Mesodermal cell (in vitro differentiated cells): ENCODE measurements around the gene KRT74.

ENCODE experiments used
- H3K27ac ChIP-seq: 2 replicates; pipeline ENCODE4 v1.7.0; 2013; ENCODE audit warnings: mild to moderate bottlenecking, low read depth, low read length, moderate library complexity; ENCODE audit not compliant: severe bottlenecking
- H3K36me3 ChIP-seq: 2 replicates; pipeline ENCODE4 v1.7.1; 2013; ENCODE audit warnings: mild to moderate bottlenecking, low read length, moderate library complexity; ENCODE audit not compliant: control insufficient read depth, insufficient read depth
- H3K4me1 ChIP-seq: one replicate; pipeline ENCODE4 v1.7.1; 2013; ENCODE audit warnings: mild to moderate bottlenecking, low read length; ENCODE audit not compliant: insufficient read depth, control insufficient read depth, poor library complexity, severe bottlenecking
- H3K4me3 ChIP-seq: 2 replicates; pipeline ENCODE4 v1.7.0; 2013; ENCODE audit warnings: low read length, control low read depth, mild to moderate bottlenecking; ENCODE audit not compliant: insufficient read depth, poor library complexity, severe bottlenecking; ENCODE audit errors: extremely low read depth
- H3K9me3 ChIP-seq: 2 replicates; pipeline ENCODE4 v1.7.1; 2013; ENCODE audit warnings: mild to moderate bottlenecking, low read length, moderate library complexity; ENCODE audit not compliant: control insufficient read depth
- WGBS, 2 experiments: methylation state at CpG; one replicate each; pipeline ENCODE4 v1.1.5; 2013; ENCODE audit warnings: missing lambda C conversion rate in 2 of 2; ENCODE audit not compliant: insufficient coverage in 2 of 2; 5-methylcytosine and 5-hydroxymethylcytosine counted together

KRT74 gene

GRCh38 chr12:52585066-52585465 lies 11.4 kb upstream of the KRT74 start:
- no peak overlapping the region for H3K27ac ChIP-seq
- no peaks in the 10 kb centered on the region for H3K36me3 ChIP-seq
- 95 to 96% methylated on average over 2 to 3 of the region's 3 CpGs for WGBS, 2 experiments
- H3K4me1 ChIP-seq, result no peaks in the 10 kb centered on the region
- H3K9me3 ChIP-seq, result no peaks in the 10 kb centered on the region
- H3K4me3 ChIP-seq, result no peak overlapping the region

GRCh38 chr12:52584156-52584682 lies 10.6 kb upstream of the KRT74 start:
- Histone ChIP-seq H3K4me1 (no peaks in the 10 kb centered on the region), H3K27ac (no peak overlapping the region), H3K4me3 (no peak overlapping the region), H3K36me3 (no peaks in the 10 kb centered on the region), H3K9me3 (no peaks in the 10 kb centered on the region)
- 91 to 92% methylated on average over 9 of the region's 9 CpGs for WGBS, 2 experiments

GRCh38 chr12:52582971-52583456 lies 9.4 kb upstream of the KRT74 start:
- no peaks in the 10 kb centered on the region for H3K36me3 ChIP-seq
- H3K9me3 ChIP-seq, result no peaks in the 10 kb centered on the region
- 0 to 10% methylated on average over 1 to 2 of the region's 7 CpGs for WGBS, 2 experiments
- no peaks in the 10 kb centered on the region for H3K4me1 ChIP-seq
- no peak overlapping the region for H3K27ac ChIP-seq
- no peak overlapping the region for H3K4me3 ChIP-seq

- Histone ChIP-seq H3K9me3 (no peaks in the 10 kb centered on the region), H3K36me3 (no peaks in the 10 kb centered on the region), H3K4me1 (no peaks in the 10 kb centered on the region), H3K4me3 (no peak overlapping the region), H3K27ac (no peak overlapping the region)
- 64% methylated on average over 2 of the region's 2 CpGs; no CpG with 5 or more reads in 1 of the 2 experiments for WGBS, 2 experiments
Measured at GRCh38 chr12:52582486-52582885, 8.8 kb upstream of the KRT74 start.

GRCh38 chr12:52581481-52581880 lies 7.8 kb upstream of the KRT74 start:
- no peaks in the 10 kb centered on the region for H3K4me1 ChIP-seq
- no peak overlapping the region for H3K4me3 ChIP-seq
- H3K9me3 ChIP-seq, result no peaks in the 10 kb centered on the region
- H3K27ac ChIP-seq, result no peak overlapping the region
- 86 to 96% methylated on average over 4 to 6 of the region's 6 CpGs for WGBS, 2 experiments
- no peaks in the 10 kb centered on the region for H3K36me3 ChIP-seq

DNA sequence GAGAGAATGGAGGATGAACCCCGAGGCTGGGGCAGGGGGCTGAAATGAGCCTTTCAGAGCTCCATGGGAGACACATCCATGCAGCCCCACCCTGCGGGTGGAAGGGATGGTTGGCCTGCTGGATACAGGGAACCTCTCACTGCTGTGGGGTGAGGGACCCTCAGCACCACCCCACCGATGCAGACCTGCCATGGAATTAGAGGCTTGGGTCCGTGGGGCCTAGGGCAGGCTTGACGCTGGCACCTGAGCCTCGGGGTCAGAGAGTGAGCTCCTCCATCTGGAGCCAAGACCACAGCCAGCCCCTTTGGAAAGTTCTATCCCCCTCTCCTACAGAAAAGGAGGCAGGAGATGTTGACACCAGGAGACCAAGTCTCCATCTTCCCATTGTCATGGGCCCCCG lies 7.4 kb upstream of the KRT74 start:
- Histone ChIP-seq H3K4me3 (no peak overlapping the region), H3K27ac (no peak overlapping the region), H3K36me3 (no peaks in the 10 kb centered on the region), H3K4me1 (no peaks in the 10 kb centered on the region), H3K9me3 (no peaks in the 10 kb centered on the region)
- WGBS, 2 experiments, result 95 to 98% methylated on average over 4 to 6 of the region's 7 CpGs

GRCh38 chr12:52580496-52580895 lies 6.9 kb upstream of the KRT74 start:
- no CpG with 5 or more reads among the region's 1 CpG for WGBS, 2 experiments
- Histone ChIP-seq H3K9me3 (no peaks in the 10 kb centered on the region), H3K36me3 (no peaks in the 10 kb centered on the region), H3K27ac (no peak overlapping the region), H3K4me3 (no peak overlapping the region), H3K4me1 (no peaks in the 10 kb centered on the region)

DNA sequence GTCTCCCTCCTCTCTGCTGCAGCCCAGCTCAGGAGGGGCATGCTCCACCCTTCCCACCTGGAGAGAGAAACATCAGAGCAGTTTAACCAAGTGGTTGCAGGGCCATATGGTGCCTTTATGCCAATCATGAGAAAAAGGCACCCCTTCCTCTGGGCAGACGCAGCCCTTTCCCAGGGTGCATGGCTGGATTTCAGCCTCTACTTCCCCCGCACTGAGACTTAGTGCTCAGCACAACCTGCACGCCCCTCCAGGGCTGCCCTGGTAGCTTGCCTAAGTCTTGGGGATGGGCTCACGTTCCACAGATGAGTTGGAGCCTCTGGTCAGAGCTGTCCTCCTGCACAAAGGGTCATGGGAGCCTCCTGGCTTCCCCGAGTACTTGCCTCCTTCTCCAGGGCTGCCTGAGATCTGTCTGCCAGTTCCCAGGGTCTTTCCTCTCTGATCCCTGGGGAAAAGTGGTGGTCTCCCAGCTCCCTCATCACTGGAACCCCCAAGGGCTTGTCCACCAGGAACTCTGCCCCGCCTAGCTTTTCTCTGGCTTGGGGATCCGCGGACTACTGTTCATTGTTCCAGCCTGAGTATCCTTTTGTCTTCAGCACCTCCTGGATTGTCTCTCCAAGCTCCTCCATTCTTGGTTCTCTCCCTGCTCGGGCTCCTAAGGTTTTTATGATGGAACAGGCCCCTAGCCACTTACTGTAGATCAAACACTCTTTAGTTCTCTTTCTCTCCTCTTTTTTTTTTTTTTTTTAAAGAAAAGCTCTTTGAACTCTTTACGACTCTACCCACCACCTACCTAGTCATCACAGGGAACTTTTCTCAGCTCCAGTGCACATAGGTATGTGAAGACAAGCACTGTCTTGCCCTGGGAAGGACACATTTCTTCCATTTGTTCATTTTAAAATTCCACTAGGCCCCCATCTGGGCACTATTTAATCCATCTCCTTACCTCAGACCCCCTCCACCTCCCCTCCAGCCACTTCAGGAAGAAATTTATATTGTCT lies 6.1 kb upstream of the KRT74 start:
- Histone ChIP-seq H3K4me3 (no peak overlapping the region), H3K27ac (no peak overlapping the region), H3K4me1 (no peaks in the 10 kb centered on the region), H3K9me3 (no peaks in the 10 kb centered on the region), H3K36me3 (no peaks in the 10 kb centered on the region)
- WGBS, 2 experiments, result 85 to 92% methylated on average over 8 to 9 of the region's 10 CpGs

- H3K36me3 ChIP-seq, result no peaks in the 10 kb centered on the region
- H3K4me1 ChIP-seq, result no peaks in the 10 kb centered on the region
- 84 to 100% methylated on average over 1 to 3 of the region's 3 CpGs for WGBS, 2 experiments
- no peak overlapping the region for H3K4me3 ChIP-seq
- H3K27ac ChIP-seq, result no peak overlapping the region
- no peaks in the 10 kb centered on the region for H3K9me3 ChIP-seq
Measured at GRCh38 chr12:52578469-52578868, 4.8 kb upstream of the KRT74 start.

DNA sequence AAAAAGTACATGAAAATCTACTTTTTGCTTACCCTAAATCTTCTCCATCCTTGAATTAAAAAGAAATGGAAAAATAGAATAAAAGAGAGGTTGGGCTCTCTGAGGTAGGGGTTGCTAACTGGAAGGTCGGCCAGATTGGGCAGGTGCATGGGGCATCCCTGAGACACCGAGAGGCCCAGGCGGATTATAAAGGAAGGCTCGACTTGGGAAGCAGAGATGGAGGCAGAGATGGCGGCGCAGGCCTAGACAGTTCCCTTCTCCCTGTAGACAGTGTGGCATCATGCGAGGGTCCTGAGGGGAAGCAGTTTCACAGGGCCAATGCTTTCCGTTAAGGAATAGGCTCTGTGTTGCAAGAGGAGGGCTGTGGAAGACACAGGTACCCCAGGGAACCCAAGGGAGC lies 3.7 kb upstream of the KRT74 start:
- H3K4me3 ChIP-seq, result no peak overlapping the region
- no peaks in the 10 kb centered on the region for H3K36me3 ChIP-seq
- no peaks in the 10 kb centered on the region for H3K9me3 ChIP-seq
- H3K27ac ChIP-seq, result no peak overlapping the region
- WGBS, 2 experiments, result 88 to 96% methylated on average over 7 to 8 of the region's 8 CpGs
- H3K4me1 ChIP-seq, result no peaks in the 10 kb centered on the region

GRCh38 chr12:52575948-52576347 lies 2.3 kb upstream of the KRT74 start:
- no peak overlapping the region for H3K27ac ChIP-seq
- H3K9me3 ChIP-seq, result no peaks in the 10 kb centered on the region
- no peaks in the 10 kb centered on the region for H3K36me3 ChIP-seq
- 90 to 100% methylated on average over 2 to 3 of the region's 3 CpGs for WGBS, 2 experiments
- no peaks in the 10 kb centered on the region for H3K4me1 ChIP-seq
- H3K4me3 ChIP-seq, result no peak overlapping the region
